ENCODE measurements around the gene EYA2.

DNA sequence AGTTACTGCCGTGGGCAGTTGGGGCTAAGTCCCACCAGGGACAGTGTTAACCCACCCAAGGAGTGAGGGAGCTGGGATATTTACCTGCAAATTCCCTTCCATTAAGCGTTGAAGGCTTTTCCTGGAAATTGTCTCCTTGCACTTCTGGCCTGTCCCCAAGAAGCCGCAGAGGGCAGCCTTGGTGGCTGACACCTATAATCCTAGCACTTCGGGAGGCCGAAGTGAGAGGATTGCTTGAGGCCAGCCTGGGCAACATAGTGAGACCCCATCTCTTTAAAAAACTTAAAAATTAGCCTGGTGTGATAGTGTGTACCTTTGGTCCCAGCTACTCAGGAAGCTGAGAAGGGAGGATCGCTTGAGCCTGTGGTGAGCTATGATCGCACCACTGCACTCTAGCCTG is 204.4 kb downstream of the EYA2 start:
- TF ChIP-seq, protein P1, sequence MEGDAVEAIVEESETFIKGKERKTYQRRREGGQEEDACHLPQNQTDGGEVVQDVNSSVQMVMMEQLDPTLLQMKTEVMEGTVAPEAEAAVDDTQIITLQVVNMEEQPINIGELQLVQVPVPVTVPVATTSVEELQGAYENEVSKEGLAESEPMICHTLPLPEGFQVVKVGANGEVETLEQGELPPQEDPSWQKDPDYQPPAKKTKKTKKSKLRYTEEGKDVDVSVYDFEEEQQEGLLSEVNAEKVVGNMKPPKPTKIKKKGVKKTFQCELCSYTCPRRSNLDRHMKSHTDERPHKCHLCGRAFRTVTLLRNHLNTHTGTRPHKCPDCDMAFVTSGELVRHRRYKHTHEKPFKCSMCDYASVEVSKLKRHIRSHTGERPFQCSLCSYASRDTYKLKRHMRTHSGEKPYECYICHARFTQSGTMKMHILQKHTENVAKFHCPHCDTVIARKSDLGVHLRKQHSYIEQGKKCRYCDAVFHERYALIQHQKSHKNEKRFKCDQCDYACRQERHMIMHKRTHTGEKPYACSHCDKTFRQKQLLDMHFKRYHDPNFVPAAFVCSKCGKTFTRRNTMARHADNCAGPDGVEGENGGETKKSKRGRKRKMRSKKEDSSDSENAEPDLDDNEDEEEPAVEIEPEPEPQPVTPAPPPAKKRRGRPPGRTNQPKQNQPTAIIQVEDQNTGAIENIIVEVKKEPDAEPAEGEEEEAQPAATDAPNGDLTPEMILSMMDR (conservative IDR thresholded peaks at IDR 0.05; ENCODE audit: low read depth, low read length), result no peak
- no peak for TF ChIP-seq EZH2 (IDR thresholded peaks at IDR 0.05; ENCODE audit: borderline replicate concordance, low read depth, low read length, poor library complexity, severe bottlenecking)

Measured in A673 (cell line).